Activated CD4-positive, alpha-beta T cell treated with anti-CD3 and anti-CD28 coated beads, Interleukin-2, amount 50 U/mL, for 24 hours (primary cell): ENCODE measurements around the gene C6orf62.
"Not testable (repeated sequence)": the region's sequence is repeated elsewhere in the genome, so short reads cannot be mapped to it uniquely, and the experiment has no call there.

Experiments
- DNase-seq, 2 donors: peaks; one replicate each; pipeline ENCODE4 v3.0.0-alpha.2; 2020; ENCODE audit warnings: low read depth in 1 of 2, low spot score in 1 of 2

The C6orf62 gene

DNA sequence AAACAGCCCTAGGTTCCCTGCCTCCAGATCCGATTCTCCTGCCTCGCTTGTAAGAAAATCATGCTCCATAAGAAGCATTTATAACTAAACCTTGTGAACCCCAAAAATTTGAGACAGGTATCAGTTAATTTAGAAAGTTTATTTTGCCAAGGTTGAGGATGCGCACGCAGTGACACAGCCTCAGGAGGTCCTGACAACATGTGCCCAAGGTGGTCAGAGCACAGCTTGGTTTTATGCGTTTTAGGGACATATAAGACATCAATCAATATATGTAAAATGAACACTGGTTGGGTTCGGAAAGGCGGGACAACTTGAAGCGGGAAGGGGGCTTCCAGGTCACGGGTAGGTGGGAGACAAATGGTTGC, 50.0 kb downstream of the C6orf62 start:
- DNase-seq = no peak

DNA sequence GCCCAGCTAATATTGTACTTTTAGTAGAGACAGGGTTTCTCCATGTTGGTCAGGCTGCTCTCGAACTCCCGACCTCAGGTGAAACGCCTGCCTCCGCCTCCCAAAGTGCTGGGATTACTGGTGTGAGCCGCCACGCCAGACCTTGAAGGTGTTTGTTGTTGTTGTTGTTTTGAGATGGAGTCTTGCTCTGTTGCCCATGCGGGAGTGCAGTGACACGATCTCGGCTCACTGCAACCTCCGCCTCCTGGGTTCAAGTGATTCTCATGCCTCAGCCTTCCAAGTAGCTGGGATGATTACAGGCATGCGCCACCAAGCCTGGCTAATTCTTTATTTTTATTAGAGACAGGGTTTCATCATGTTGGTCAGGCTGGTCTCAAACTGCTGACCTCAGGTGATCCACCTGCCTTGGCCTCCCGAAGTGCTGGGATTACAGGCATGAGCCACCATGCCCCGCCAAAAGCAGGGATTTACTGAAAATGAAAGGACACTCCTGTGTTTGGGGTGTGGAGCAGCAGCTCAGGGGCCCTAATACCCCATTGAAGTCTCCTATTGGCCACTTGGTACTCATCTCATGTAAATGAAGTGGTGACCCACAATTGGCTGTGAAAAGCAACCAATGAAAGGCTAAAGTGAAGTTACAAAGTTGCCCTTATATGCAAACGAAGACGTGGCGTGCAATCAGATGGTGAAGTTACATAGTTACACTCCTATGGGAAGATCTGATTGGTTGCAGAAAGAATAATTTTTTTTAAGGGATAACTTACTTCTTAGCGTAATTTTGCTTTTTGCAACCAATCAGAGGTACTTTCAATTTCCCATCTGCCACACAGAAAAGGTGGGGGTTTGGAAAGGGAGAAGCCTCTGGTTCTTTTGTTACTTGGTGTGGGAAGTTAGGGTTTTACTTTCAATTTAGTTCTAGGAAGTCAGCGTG, 50.6 kb downstream of the C6orf62 start:
- not testable (repeated sequence) for DNase-seq

DNA sequence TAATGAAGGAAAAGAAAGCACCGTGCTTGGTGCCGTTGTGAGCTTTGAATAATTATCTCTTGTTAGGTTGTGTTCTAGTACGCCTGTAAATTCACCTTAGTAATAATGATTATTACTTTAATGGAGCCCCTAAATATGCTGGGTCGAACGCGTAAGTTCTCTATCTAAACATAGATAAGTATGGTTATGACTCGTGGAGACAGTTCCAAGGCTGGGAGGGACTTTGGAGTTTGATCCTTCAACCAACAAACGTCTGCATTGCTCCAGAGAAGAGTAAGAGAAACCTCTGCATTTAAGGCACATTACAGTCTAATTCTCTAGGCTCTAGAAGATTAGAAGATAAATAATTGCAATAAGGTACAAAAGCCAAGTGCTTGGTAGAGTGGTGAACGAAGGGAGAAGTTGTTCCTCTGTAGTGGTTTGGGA, 51.6 kb downstream of the C6orf62 start:
- DNase-seq = no peak

DNA sequence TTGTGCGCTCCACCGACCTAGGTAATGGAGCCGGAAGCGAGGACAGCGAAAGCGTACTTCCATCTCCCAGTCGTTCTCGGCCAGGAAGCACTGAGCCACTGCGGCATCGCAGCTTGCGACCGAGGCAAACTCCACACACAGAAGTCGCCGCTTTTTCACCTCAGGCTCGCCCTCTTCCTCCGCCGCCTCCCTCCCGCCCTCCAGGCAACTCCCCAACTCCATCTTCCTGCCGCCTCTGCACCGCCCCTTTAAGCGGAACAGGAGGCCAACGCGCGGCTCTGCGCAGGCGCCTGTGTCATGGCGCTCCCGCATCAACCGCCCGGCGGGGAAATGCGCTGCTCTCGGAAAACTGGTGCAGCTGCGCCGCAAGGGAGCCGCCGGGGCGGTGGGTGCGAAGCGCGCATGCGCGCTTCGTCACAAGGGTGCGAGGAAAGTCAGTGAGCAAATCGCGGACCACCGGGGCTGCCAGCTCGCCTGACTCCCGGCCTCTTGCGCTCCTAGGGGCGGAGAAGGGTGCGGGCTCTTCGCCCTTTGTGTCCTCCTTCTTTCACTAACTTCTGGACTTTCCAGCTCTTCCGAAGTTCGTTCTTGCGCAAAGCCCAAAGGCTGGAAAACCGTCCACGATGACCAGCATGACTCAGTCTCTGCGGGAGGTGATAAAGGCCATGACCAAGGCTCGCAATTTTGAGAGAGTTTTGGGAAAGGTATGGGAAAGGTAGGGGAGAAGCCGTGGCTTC, 52.1 kb downstream of the C6orf62 start, which contains the start of the genes ACOT13 and TDP2:
Gene ACOT13, plus strand, starts transcription at position 437 of the 737 bp plus-strand sequence. Its CDS starts 187 bp downstream, at position 624.
Gene TDP2, minus strand, starts transcription at position 259 of the 737 bp plus-strand sequence. Its CDS starts 37 bp downstream, at position 222.
- DNase-seq = peak; percentile 89 to 95

DNA sequence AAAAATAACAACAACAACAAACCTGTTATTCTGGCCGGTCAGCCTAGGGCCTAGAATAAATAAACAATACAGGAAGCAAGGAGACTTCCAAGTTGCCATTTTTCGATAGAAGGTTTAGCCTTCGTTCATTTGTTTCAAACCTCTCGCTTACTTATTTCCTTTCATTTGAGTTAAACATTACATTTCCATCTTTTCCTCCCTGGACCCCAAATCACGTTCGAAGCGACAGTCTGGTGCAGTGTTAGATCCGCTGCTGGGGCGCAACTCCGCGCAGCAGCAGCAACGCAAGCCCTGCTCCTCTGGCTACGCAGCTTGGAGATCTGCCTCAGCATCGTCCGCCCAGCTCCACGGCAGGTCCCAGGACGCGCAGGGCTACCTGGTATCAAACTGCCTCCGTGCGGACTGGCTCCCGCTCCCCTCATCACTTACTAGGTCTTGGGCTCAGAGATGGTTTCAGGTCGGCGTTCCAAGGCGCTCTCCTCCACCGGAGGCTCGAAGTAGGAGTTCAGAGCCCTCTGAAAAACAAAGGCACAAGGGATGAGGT, 52.8 kb downstream of the C6orf62 start:
- no peak for DNase-seq

DNA sequence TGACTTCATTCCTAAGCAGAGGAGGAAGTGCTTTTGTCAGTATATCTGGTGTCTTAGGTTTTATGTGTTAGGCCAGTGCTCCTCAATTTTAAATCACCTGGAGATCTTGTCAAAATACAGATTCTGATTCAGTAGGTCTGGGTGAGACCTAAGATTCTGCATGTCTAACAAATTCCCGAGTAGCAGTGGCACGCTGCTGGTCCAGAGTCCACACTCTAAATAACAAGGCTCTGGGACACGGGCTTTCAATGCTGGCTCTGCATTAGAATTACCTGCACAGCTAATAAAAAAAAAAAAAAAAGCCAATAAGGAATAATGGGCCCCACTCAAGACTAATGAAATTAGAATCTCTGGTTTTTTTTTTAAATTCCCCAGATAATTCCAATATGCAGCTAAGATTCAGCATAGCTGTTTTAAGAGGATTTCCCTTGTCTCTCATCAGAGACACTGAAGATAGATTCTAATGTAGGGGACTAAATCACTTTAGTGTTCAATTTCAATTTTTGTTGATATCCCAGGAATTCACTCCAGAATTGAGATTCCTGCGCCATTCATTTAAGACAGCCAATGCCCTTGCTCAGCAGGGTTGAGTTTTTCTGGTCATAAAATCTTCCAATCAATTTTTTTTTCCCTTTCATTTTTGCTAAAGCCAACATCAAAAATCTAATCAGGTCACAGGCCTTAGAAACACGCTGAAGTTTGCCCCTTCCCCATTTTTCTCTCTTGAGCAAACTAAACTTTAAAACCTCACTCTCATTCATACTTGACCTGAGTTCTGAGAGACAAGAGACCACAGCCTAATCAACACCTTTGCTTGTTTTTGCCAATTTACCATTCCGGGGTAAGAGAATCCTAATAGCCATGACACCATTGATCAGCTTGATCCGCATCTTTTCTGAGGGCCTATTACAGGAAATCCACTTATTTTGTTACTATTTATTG, 54.6 kb downstream of the C6orf62 start:
- DNase-seq = no peak

DNA sequence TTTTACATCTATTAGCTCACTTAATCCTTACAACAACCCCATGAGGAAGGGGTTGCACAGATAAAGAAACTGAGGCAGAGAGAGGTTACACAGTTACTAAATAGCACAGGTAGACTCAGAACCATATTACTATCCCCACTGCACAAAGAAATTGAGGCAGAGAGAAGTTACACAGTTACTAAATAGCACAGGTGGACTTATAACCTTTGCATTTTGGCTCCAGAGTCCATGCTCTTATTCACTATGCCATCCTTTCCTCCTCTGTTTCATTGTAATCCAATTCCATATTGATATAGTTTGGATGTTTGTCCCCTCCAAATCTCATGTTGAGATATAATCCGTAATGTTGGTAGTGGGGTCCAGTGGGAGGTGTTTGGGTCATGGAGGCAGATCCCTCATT, 55.8 kb downstream of the C6orf62 start:
- DNase-seq = no peak

DNA sequence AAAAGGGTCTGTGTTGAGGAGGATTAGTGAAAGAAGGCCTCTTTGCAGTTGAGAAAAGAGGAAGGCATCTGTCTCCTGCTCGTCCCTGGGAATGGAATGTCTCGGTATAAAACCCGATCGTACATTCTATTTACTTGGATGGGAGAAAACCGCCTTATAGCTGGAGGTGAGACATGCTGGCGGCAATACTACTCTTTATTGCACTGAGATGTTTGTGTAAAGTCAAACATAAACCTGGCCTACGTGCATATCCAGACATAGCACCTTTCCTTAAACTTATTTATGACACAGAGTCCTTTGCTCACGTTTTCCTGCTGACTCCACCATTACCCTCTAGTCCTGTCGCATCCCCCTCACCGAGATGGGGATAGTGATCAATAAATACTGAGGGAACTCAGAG, 56.7 kb downstream of the C6orf62 start:
- DNase-seq = no peak

DNA sequence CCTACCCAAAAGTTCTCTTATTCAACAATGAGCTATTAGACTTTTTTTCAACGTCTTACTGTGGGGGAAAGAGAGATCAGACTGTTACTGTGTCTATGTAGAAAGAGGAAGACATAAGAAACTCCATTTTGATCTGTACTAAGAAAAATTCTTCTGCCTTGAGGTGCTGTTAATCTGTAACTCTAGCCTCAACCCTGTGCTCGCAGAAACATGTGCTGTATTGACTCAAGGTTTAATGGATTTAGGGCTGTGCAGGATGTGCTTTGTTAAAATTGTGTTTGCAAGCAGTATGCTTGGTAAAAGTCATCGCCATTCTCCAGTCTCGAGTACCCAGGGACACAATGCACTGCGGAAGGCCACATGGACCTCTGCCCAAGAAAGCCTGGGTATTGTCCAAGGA, 57.2 kb downstream of the C6orf62 start:
- DNase-seq = not testable (repeated sequence)

DNA sequence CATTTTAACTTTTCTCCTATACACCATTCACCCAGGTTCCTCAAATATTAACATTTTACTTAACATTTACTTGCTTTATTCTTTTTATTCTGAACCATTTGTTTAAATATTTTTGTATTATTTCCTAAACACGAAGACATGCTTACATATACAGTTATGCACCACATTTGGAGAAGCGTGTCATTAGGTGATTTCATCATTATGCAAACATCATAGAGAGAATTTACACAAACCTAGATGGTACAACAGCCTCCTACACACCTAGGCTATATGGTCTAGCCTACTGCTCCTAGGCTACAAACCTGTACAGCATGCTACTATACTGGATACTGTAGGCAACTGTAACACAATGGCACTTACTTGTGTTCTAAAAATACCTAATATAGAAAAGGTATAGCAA, 58.8 kb downstream of the C6orf62 start:
- no peak for DNase-seq

DNA sequence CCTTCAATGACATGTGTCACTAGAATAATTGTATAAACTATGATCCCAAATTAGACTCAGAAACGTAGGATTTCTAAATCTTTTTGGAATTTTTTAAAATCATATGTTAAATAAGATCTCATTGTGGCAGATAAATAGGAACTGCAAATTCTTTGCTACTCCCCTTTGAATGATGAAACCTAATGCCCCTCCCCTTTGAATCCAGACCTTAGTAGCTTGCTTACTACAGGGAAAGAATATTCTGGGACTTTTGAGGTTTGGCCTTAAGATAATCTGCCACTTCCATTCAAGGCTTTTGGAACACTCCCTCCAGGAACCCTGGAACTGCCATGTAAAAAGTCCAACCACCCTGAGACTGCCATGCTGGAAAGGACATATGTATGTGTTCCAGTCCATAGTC, 59.4 kb downstream of the C6orf62 start:
- no peak for DNase-seq

DNA sequence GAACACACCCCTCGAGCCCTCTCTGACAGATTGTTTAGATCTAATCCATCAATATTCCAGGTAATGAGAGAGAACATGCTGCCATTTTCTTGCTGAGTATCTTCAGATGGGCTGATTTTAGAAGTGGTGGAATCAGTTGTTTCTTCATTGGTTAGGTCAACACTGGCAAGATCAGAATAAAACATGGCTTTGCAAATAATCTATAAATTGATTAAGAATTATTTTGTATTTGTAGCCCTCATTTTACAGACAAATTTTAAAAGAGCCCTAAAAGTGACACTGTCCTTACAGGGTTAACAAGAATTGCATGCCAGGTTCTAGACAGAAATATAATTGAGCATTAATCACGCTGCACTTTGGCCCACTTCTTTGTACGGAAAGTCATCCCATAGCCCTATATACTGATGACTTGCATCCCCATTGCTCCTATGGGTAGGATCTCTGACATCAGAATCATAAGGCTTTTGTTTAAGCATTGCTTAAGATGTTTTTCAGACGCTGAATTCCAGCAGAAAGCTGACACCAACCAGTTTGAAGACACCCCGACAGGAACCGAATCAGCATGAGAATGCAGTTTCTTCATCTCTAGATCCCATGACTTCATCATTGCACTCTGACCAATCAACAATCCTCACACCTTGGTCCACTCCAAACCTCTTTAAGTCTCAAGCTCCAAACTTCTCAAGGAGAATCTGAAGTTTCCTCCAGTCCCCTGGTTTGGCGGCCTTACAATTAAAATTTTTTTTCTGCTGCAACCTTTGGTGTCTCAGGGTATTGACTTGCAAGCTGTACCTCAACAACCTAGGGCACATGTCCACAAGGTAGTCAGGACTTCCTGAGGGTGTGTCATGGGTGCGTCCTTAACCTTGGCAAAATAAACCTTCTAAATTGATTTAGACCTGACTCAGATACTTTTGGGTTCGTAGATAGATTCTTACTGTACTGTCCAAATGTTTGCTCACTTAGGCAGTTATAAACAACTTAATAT, 60.1 kb downstream of the C6orf62 start:
- DNase-seq = no peak

DNA sequence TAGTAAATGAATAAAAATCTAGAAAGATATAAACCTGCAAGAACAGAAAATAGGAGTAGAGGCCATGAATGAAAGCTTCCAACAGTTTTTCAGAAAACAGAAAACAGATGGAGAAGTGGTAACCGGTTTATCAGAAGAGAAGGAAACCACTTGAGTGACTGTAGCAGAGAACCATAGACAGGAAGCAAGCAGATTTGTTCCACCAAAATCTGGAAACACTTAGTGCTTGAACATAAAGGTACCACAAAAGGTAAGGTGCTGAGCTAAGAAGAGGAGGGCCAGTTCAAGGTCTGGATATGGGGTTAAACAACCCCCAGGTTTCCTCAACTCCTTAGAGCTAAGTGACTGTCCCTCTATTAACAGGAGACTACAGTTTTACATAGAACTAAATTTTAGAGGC, 63.7 kb downstream of the C6orf62 start:
- no peak for DNase-seq
